ENCODE data around the gene COL4A3. TPM values are rescaled to one million over a fixed set of nuclear protein-coding genes. Genes with fewer than 3 reads are reported as not detected.

Gene COL4A3
- total and polyA plus RNA-seq, 9 of the 15 experiments (the other 6 are each of a cell fraction or from before 2014, with no cell fraction given): not detected

DNA sequence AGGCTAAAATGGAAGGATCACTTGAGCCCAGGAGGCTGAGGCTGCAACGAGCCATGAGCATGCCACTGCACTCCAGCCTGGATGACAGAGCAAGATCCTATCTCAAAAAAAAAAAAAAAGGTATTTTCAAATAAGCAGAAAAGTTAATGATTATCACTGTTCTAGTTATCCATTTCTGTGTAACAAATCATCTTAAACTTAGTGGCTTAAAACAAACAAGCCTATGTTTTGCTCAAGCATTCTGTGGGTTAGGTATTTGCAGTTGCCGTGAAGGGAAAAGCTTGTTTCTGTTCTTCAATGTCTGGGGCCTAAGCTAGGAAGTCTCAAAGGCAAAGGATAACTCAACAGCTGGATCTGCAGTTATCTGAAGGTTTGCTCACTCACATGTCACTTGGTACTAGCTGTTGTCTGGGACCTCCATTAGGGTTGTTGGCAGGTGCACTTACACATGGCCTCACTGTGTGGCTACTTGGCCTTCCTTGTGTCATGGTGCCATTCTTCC is 174.7 kb downstream of the COL4A3 start (continued):
- TF ChIP-seq MNT (conservative IDR thresholded peaks at IDR 0.05) (no peak), CBX2 (IDR thresholded peaks at IDR 0.05; ENCODE audit: insufficient read depth, low read length, poor library complexity, severe bottlenecking) (no peak)

DNA sequence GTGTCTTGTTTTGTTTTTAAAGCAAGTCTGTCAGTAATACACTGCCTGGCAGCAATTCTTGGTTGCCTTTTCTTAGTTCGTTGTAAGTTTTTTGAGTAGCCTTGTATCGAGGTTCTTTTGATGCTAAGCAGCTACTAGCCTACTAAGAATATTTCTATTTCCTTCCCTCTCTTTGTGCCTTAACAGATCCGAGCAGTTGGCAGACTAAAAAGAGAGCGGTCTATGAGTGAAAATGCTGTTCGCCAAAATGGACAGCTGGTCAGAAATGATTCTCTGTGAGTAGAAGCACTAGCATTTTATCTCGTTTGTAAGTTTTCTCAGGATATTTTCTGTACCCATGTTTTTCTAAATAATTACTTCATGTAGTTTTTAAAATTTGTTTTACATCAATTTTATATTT is 175.7 kb downstream of the COL4A3 start:
- POLR2A ChIA-PET: no interaction called here
- ATAC-seq (no peak), FAIRE-seq (no peak), DNase-seq (ENCODE audit: extremely low read depth in 1 of 4, low spot score in 3 of 4) (no peak)
- H4K20me1 ChIP-seq (replicated peaks; ENCODE audit: control insufficient read depth, insufficient read depth, low read length): no peaks in the 10 kb centered on the region
- in situ Hi-C loops (cut with MboI): no loop called here
- H3K27ac ChIP-seq (ENCODE audit: extremely low read depth, low read depth, low read length): no peak overlapping the region
- H2AFZ ChIP-seq (ENCODE audit: low read depth, low read length): no peak overlapping the region
- H3K79me2 ChIP-seq (ENCODE audit: control insufficient read depth, insufficient read depth, low read length): no peaks in the 10 kb centered on the region
- 68% methylated on average over 6 of the region's 6 CpGs for WGBS (ENCODE audit: insufficient coverage, low coverage, missing lambda C conversion rate)
- TF ChIP-seq ZNF280B (CRISPR knock-in tag; IDR thresholded peaks at IDR 0.05) (no peak), FOXO4 (CRISPR knock-in tag; IDR thresholded peaks at IDR 0.05) (no peak), ZBTB17 (CRISPR knock-in tag; IDR thresholded peaks at IDR 0.05) (no peak), BRD4 (IDR thresholded peaks at IDR 0.05) (no peak), POLR2AphosphoS2 (IDR thresholded peaks at IDR 0.05; ENCODE audit: low read length) (no peak)
- H3K4me1 ChIP-seq (replicated peaks in 1 of 2; ENCODE audit: control insufficient read depth in 2 of 2, insufficient read depth in 2 of 2, low read length in 2 of 2): no peaks in the 10 kb centered on the region
- no TSS peak for BruUV-seq (replicated peaks)
- no peaks in the 10 kb centered on the region for H3K27me3 ChIP-seq (ENCODE audit: control insufficient read depth in 2 of 2, insufficient read depth in 2 of 2, low read length in 2 of 2)
- CTCF ChIA-PET (ENCODE audit: low intra/inter-chr PET ratio): no interaction called here
- no peak overlapping the region for H3K4me3 ChIP-seq
- H3K36me3 ChIP-seq (ENCODE audit: control insufficient read depth, insufficient read depth, low read length): peaks cover 34% of the 10 kb centered on the region; the same call in 2 of the 3 replicates
- H3K9ac ChIP-seq (ENCODE audit: insufficient read depth in 1 of 2, low read depth in 2 of 2, low read length in 2 of 2): no peak overlapping the region
- no peak overlapping the region for H3K4me2 ChIP-seq (ENCODE audit: insufficient read depth, low read length)
- intact Hi-C loops (cut with micrococcal nuclease): no loop called here
- H3K9me3 ChIP-seq (replicated peaks; ENCODE audit: control insufficient read depth, insufficient read depth, low read depth, low read length): no peaks in the 10 kb centered on the region
- H3K9me1 ChIP-seq (ENCODE audit: control insufficient read depth, insufficient read depth, low read length): no peaks in the 10 kb centered on the region

All from K562 (cell line).